ENCODE data around the gene NUFIP2.

- TF ChIP-seq POLR2AphosphoS5 (IDR thresholded peaks at IDR 0.05) (no peak), CTCF (IDR thresholded peaks at IDR 0.05) (peak; percentile 43 to 82), POLR2A (IDR thresholded peaks at IDR 0.05) (no peak)
Observed at GRCh38 chr17:29291163-29291752, 2.7 kb downstream of the NUFIP2 start.

All from suprapubic skin (tissue), 4 donors.